Pulmonary artery endothelial cell (primary cell): Measurements from ENCODE around the gene GBGT1. TPM values are rescaled to one million over a fixed set of nuclear protein-coding genes. Genes with fewer than 3 reads are reported as not detected.

Experiments
- DNase-seq: peaks from one replicate; pipeline ENCODE4 v3.0.0-alpha.2; 2011; ENCODE audit warnings: low read depth, low spot score
- total RNA-seq: library from RNA; depleted of rRNA; stranded (reverse); fragments of >200 nt; gene quantifications from 2 replicates; pipeline ENCODE4 v1.2.3, GENCODE V29; 2014

The GBGT1 gene
- total RNA-seq, 1 donor from 2014 or later = 17.3 TPM

DNA sequence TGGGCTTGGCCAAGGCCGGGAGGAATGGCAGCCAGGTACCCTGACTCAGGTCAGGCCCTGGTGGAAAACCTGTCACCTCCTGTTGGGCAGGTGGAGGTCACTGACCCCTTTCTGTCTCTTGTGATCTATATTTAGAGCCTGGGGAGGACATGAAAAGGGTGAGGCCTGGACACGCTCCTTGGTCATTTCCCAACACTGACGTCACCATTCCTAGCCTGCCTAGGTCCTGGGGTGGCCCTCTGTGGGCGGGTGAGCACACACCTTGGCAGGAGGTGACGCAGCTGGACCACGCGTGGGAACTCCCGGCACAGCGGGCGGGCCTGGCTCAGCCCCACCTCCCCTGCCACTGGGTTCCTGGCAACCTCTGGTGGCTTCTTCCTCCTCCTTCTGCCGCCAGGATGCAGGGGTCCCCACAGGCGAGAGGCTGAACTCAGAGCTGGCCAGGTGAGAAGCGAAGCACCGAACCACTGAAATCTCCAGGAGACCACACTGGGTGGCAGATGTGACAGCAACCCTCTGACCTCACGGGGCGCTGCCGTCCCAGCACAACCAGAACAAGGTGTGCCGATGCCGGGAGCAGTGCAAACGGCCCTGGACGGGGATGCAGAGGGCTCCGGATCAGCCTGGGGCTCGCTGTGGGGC is 36.3 kb downstream of the GBGT1 start:
- no peak for DNase-seq

GRCh38 chr9:133126697-133127339 is 36.9 kb downstream of the GBGT1 start:
- DNase-seq = no peak

DNA sequence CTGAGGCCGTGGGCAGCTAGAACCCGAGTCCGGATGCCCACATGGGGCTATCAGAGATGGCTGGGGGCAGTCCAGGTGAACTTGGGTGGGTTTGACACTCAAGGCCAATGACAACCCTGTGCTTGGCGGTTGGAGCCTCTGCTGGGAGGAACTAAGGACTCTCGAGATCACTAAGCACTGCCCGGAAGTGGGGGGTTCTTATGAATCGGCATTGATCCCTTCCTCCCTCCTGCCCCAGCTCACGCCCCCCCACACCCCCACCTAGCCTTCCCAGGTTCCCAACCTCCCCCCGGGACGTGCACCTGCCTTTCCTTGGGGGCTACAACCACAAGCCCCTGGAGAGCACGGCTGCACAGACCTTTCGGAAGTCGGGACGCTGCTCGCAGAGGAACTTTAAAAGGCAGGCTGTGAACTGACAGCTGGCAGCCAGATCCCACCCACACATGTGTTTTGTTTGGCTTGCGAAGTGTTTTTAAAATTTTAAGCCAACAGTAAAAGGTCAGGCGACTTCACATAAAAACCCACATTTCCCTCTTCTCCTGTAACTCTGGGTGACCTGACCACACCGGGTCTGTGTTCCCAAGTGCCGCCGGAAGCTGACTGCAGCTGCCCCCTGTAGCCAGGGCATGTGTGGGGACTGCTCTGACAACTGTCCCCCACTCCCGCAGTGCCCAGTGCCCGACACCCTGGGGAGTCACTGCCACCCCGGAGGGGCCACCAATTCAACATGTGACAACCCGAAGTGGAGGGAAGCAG is 37.6 kb downstream of the GBGT1 start:
- peak; percentile 47 for DNase-seq

DNA sequence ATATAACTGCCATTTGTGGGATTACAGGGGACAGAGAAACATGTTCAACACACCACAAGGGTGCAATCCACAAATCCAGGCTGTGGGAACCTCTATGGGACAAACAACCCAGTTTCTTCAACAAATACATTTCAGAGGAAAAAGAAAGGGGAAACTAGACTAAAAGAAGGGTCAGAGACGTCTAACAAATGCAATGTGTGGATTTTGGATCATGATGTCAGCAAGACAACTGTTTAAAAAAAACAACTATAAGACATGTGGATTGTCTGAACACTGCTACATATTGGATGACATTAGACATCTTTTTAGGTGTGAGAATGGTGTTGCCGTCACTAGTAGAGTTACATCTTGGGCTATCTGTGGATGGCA is 38.8 kb downstream of the GBGT1 start:
- DNase-seq = no peak

GRCh38 chr9:133124123-133124906 is 39.4 kb downstream of the GBGT1 start:
- DNase-seq = no peak

DNA sequence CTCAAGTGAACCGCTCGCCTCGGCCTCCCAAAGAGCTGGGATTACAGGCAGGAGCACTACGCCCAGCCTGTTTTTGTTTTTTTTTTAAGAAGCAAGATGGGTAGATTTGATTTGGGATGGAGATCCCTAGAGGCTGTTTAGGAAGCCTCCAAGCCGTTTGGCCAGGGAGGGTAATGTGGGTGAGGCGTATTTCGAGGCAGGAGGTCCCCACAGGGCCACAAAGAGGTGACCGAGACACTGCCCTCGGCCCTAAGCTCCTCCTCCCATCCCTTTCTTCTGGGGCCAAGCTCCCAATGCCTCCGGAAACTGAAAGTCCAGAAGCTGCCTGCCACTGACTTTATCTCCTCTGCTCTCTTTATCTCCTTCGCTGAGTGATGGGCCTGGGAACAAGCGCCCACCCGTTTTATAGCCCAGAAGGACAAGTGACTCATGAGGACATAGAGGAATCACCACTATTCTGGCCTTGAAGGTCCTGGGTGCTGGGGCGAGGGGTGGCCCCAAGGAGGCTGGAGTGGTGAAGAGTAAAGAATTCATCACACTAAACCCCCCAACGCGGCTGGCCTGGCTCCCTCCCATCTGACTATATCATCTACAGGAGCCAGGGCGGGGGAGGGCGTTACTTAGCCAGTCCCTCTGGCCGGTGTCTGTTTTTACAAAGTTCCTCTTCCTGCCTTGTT is 40.6 kb downstream of the GBGT1 start:
- DNase-seq = no peak

DNA sequence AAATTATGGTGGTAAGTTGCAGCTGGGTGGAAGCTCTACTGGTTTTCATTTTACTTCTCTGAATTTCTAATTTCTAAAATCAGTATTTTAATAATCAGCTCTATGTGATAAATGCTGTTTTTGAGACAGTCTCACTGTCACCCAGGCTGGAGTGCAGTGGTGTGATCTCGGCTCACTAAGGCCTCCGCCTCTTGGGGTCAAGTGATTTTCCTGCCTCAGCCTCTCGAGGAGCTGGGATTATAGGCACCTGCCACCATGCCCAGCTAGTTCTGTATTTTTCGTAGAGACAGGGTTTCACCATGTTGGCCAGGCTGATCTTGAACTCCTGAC is 41.1 kb downstream of the GBGT1 start:
- DNase-seq = no peak

GRCh38 chr9:133121915-133122550 is 41.7 kb downstream of the GBGT1 start:
- no peak for DNase-seq

- DNase-seq = peak; percentile 39
Observed at GRCh38 chr9:133121198-133121914, 42.4 kb downstream of the GBGT1 start, which contains the start of gene RALGDS. Gene RALGDS, minus strand, starts transcription at chr9:133121240. Its CDS starts 86 bp downstream, at chr9:133121154.

DNA sequence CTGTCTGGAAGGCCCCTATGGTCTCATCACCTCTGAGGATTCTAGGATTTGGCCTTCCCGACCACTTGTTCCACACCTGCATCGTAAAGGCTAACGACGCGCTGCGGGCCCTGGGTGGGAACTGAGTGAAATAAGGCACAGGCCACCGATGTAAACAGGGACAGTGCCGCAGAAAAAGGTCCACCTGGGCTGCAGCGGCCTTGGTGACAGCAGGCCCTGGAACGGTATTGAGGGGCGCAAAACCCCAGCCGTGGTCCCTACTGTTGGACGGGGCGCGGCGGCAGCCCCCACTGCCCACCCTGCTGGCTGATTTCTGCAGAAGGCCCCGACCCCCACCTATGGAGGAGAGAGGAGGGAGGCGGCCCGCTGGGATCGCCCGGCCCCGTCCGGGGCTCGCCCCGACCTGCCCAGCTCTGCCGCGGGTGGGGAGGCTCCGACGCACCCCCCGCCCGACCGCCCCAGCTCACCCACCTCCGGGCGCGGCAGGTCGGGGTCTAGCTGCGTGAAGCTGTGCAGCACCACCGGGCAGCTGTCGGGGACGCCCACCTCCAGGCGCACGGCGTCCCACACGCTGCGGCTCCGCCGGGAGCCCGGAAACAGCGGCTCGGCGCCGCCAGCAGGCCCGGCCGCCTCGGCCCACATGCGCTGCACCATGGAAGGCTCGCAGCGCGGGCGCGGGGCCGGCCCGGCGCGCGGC is 43.1 kb downstream of the GBGT1 start:
- DNase-seq = no peak

GRCh38 chr9:133119846-133120500 is 43.7 kb downstream of the GBGT1 start:
- no peak for DNase-seq

DNA sequence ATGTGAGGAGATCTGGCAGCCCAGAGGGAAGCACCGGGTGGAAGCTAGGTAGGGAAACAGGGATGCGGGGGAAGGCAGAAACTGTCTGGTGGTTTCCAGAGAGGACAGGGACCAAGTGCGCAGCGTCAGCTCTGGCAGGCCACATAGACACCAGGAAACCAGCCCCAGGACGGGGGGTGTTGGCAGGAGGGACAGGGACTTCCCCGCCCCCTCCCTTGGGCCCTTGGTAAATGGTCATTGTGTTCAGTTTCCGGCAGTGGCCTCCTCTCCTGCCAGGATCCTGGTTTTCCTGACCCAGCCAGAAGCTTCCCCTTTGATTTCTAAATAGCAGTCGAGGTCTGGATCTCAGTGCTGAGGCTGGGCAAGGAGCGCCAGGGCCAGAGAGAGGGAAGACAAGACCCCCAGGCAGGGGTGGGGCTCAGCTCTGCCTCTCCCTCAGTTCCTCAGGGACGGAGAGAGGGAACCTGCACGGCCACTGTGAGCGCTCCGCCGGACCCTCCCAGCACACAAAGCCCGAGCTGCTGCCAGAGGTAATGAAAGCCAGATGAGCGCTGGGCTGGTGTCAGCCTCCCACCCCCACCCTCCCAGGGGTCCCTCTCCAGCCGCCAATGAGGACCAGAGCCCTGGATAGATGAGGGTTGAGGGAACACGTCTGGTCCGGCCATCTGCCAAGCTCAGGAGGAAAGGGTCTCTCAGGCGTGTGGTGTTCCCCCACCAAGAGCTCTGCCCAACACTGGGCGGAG is 44.4 kb downstream of the GBGT1 start:
- DNase-seq = no peak

DNA sequence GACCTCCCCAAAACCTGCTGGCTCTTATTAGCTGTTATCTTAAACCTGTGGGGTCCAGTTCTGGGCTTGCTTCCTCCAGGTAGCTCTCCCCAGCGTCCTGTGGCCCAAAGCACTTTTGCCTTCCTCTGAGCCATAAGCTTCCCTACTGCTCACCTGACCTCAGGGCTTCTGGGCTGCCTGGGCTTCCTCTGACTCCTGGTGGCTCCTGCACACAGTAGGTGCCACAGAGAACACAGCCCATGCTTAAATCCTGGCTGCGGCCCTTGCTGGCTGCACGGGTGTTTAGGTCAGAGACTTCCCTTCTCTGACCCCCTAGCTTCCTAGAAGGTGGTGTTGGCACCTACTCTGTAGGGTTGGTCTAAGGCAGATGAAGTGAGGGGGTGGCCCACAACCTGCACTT is 45.1 kb downstream of the GBGT1 start:
- DNase-seq = no peak

DNA sequence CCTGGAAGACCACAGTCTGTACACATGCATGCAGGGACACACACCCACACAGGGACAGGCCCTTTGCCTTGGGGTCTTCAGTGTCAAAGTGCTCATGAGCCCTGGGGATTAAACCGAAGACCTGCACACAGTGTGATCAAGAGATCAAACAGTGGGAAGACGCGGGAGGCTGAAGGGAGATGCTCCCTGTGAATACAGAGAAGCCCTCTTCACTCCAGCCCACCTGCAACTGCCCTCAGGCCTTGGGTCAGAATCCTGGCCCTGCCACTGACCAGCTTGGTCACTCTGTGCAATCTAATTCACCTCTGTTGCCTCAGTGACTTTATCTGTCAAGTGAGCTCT is 45.6 kb downstream of the GBGT1 start:
- no peak for DNase-seq

DNA sequence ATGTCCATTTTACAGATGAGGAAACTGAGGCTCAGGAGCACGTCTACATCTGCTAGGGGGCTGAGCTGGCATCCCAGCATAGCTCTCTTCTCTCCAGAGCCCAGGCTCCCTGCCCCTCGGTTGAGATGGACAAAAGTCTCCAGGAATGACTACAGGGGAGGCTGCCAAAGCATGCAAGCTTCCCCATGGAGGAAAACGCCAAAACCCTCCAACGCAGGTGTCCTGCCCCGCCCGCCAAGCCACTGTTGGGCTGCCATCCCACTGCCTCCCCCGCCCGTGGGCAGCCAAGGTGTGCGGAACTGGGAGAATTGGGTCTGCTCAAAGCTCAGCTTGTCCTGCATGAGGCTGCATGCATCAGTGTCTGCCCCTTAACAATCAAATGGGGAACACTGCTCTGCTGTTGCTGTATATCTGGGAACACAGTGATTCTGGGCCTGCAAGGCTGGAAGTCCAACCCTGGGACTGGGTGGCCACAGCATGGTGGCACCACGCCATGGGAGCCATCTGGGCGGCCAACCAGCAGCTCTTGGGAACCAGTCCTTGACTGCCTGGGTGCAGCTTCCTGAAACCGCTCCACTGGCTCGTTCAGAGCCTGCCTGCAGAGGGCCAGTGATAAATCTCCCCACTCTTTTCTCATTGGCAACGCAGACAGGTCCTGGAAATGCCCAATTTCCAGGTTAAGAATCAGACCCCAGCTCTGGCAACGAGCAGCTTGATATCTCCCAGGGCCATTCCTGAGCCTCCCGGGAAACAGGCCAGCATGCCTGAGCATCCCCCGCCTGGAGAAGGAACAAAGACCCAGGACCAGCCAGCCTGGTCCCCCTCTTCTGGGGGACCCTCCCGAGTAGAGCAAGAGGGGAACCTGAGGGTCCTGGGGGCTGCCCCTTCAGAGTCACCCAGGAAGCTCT is 46.2 kb downstream of the GBGT1 start:
- no peak for DNase-seq

DNA sequence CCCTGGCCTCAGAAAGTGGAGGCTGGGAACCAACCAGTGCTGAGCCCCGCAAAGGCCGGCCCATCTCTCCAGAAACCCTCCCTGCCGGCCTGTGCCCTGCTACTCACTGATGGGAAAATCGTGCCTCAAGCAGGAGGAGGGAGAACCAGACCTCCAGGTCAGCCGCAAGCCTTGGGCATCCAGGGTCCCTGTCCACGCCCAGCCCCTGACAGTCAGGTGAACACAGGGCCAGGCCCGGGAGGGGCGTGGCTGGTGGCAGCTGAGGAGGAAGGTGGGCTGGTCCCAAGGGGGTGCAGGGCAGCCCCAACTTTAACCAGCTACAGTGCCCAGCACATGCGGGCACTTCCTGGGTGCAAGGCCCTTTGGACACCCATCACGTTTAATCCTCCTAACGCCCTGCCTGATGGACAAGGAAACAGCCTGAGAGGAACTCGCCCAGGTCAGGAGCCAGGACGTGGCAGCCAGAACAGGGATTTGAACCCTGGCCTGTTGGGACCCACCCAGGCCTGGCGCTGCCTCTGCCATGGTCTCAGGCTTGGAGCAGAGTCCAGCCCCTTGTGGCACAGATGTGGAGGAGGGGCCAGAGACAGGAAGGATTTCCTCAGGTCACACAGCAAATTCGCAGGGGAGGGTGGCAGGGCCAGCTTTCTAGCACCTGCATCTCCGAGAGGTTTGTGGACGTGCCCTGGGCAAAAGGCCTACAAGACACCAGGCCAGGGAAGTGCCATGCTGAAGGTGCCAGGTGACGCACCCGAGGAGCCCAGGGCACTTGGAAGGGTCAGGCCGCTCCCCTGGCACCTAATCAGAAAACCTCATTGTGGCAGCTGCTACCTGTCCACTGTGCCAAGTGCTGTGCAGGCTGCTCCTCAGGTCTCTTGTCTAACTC is 47.1 kb downstream of the GBGT1 start:
- DNase-seq = no peak
